Mesenchymal stem cell (in vitro differentiated cells and primary cell): ENCODE data around the gene OTOL1.

ENCODE experiments used
- DNase-seq: peaks from one replicate; pipeline ENCODE4 v3.0.0-alpha.2; 2013
- H2AFZ ChIP-seq: one replicate; pipeline ENCODE4 v1.6.1; 2013; ENCODE audit warnings: low read depth, mild to moderate bottlenecking, control low read depth, inconsistent platforms, low read length, moderate library complexity
- H2AK5ac ChIP-seq: 2 replicates; pipeline ENCODE4 v1.6.1; 2013; ENCODE audit warnings: low read length, moderate library complexity, mild to moderate bottlenecking, inconsistent platforms; ENCODE audit not compliant: severe bottlenecking
- H2BK120ac ChIP-seq: one replicate; pipeline ENCODE4 v1.6.1; 2013; ENCODE audit warnings: low read depth, mild to moderate bottlenecking, inconsistent platforms, low read length, moderate library complexity
- H2BK12ac ChIP-seq, 2 experiments: one replicate each; pipeline ENCODE4 v1.6.1; 2013; ENCODE audit warnings: inconsistent platforms in 2 of 2, low read length in 2 of 2, mild to moderate bottlenecking in 2 of 2, moderate library complexity in 2 of 2, control low read depth in 1 of 2
- H2BK15ac ChIP-seq: one replicate; pipeline ENCODE4 v1.6.1; 2013; ENCODE audit warnings: mild to moderate bottlenecking, low read depth, inconsistent platforms; ENCODE audit not compliant: poor library complexity, severe bottlenecking
- H2BK5ac ChIP-seq: 2 replicates; pipeline ENCODE4 v1.6.1; 2013; ENCODE audit warnings: low read depth, mild to moderate bottlenecking, low read length, control low read depth, inconsistent platforms; ENCODE audit not compliant: poor library complexity, severe bottlenecking
- H3K14ac ChIP-seq, 2 experiments: one replicate each; pipeline ENCODE4 v1.6.1; 2013; ENCODE audit warnings: inconsistent platforms in 2 of 2, low read length in 2 of 2, control low read depth in 1 of 2, mild to moderate bottlenecking in 1 of 2, moderate library complexity in 1 of 2
- H3K18ac ChIP-seq, 2 experiments: one replicate each; pipeline ENCODE4 v1.6.1; 2013; ENCODE audit warnings: inconsistent platforms in 2 of 2, low read length in 2 of 2, control low read depth in 1 of 2, low read depth in 1 of 2, mild to moderate bottlenecking in 1 of 2
- H3K23ac ChIP-seq, 2 experiments: one replicate each; pipeline ENCODE4 v1.6.1; 2013; ENCODE audit warnings: inconsistent platforms in 2 of 2, low read length in 2 of 2, mild to moderate bottlenecking in 2 of 2, moderate library complexity in 2 of 2, control low read depth in 1 of 2
- H3K27ac ChIP-seq: 2 replicates; pipeline ENCODE4 v1.5.1; 2013; ENCODE audit warnings: mild to moderate bottlenecking, moderate library complexity, low read length, control low read depth, inconsistent platforms; ENCODE audit not compliant: poor library complexity, severe bottlenecking
- H3K27me3 ChIP-seq, 2 experiments: 2 replicates each; pipeline versions ENCODE4 v1.6.1 to v1.7.0; 2013; ENCODE audit warnings: low read length in 2 of 2, mild to moderate bottlenecking in 2 of 2, moderate library complexity in 2 of 2, control low read depth in 1 of 2, inconsistent platforms in 1 of 2; ENCODE audit not compliant: control insufficient read depth in 1 of 2, insufficient read depth in 1 of 2
- H3K36me3 ChIP-seq, 2 experiments: 2 replicates each; pipeline versions ENCODE4 v1.6.1 to v1.7.0; 2013; ENCODE audit warnings: low read length in 2 of 2, control low read depth in 1 of 2, inconsistent platforms in 1 of 2, low read depth in 1 of 2, mild to moderate bottlenecking in 1 of 2; ENCODE audit not compliant: insufficient read depth in 2 of 2, control insufficient read depth in 1 of 2
- H3K4ac ChIP-seq, 2 experiments: one replicate each; pipeline ENCODE4 v1.6.1; 2013; ENCODE audit warnings: inconsistent platforms in 2 of 2, low read length in 2 of 2, mild to moderate bottlenecking in 2 of 2, moderate library complexity in 2 of 2, control low read depth in 1 of 2, low read depth in 1 of 2
- H3K4me1 ChIP-seq: 2 replicates; pipeline ENCODE4 v1.6.1; 2013; ENCODE audit warnings: low read depth, low read length, control low read depth; ENCODE audit not compliant: control insufficient read depth, insufficient read depth
- H3K4me2 ChIP-seq: 2 replicates; pipeline ENCODE4 v1.6.1; 2013; ENCODE audit warnings: low read length, mild to moderate bottlenecking, inconsistent platforms; ENCODE audit not compliant: poor library complexity, severe bottlenecking
- H3K4me3 ChIP-seq, 2 experiments: 2 replicates each; pipeline versions ENCODE4 v1.5.1 to v1.7.0; 2013; ENCODE audit warnings: low read length in 2 of 2, mild to moderate bottlenecking in 2 of 2, control low read depth in 1 of 2, low read depth in 1 of 2; ENCODE audit not compliant: insufficient read depth in 1 of 2
- H3K79me1 ChIP-seq: replicated peaks from 2 replicates; pipeline ENCODE4 v1.6.1; 2013; ENCODE audit warnings: mild to moderate bottlenecking, control low read depth, low read length, inconsistent platforms; ENCODE audit not compliant: poor library complexity, severe bottlenecking
- H3K9ac ChIP-seq: 2 replicates; pipeline ENCODE4 v1.7.0; 2013; ENCODE audit warnings: mild to moderate bottlenecking, low read length, moderate library complexity
- H3K9me3 ChIP-seq: 2 replicates; pipeline ENCODE4 v1.7.0; 2013; ENCODE audit warnings: mild to moderate bottlenecking, low read length; ENCODE audit not compliant: control insufficient read depth
- H4K8ac ChIP-seq: one replicate; pipeline ENCODE4 v1.6.1; 2013; ENCODE audit warnings: inconsistent platforms, mild to moderate bottlenecking, low read length, moderate library complexity
- H4K91ac ChIP-seq: one replicate; pipeline ENCODE4 v1.6.1; 2013; ENCODE audit warnings: mild to moderate bottlenecking, low read length, inconsistent platforms
- WGBS: methylation state at CpG from one replicate; pipeline ENCODE4 v1.1.7; 2013; ENCODE audit warnings: mixed read lengths; 5-methylcytosine and 5-hydroxymethylcytosine counted together

OTOL1 gene

DNA sequence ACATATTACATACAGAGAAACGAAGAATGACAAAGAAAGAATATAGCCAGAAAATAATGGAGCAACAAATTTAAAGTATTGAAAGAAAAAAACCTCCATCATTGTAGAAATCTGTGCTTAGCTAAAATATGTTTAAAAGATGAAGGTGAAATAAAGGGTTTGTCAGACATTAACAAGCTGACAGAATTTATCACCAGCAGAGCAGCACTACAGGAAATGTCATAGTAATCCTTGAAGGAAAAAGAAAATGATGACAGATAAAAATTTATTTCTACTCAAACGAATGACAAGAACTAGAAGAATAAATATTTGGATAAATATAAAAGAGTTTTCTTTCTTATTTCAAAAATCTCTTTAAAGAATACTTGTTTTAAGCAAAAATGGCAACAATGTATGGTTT lies 40.6 kb upstream of the OTOL1 start:
- no peak overlapping the region for H2BK5ac ChIP-seq
- no peak overlapping the region for H3K9ac ChIP-seq
- H3K36me3 ChIP-seq: no peaks in the 10 kb centered on the region
- H3K4ac ChIP-seq: no peak overlapping the region
- DNase-seq: no peak
- H2AK5ac ChIP-seq: no peak overlapping the region
- no peaks in the 10 kb centered on the region for H3K79me1 ChIP-seq
- H3K4me3 ChIP-seq: no peak overlapping the region
- no peak overlapping the region for H2BK120ac ChIP-seq
- no peak overlapping the region for H3K4me2 ChIP-seq
- H2BK15ac ChIP-seq: no peak overlapping the region
- H3K27me3 ChIP-seq: no peaks in the 10 kb centered on the region
- no peak overlapping the region for H3K27ac ChIP-seq
- no peaks in the 10 kb centered on the region for H3K4me1 ChIP-seq
- no peak overlapping the region for H3K23ac ChIP-seq
- no peak overlapping the region for H3K14ac ChIP-seq
- H2BK12ac ChIP-seq: no peak overlapping the region
- H4K91ac ChIP-seq: no peak overlapping the region
- no peak overlapping the region for H3K18ac ChIP-seq
- H3K9me3 ChIP-seq: peaks cover 8% of the 10 kb centered on the region
- no CpG with 5 or more reads among the region's 2 CpGs for WGBS
- no peak overlapping the region for H4K8ac ChIP-seq
- H2AFZ ChIP-seq: no peak overlapping the region

DNA sequence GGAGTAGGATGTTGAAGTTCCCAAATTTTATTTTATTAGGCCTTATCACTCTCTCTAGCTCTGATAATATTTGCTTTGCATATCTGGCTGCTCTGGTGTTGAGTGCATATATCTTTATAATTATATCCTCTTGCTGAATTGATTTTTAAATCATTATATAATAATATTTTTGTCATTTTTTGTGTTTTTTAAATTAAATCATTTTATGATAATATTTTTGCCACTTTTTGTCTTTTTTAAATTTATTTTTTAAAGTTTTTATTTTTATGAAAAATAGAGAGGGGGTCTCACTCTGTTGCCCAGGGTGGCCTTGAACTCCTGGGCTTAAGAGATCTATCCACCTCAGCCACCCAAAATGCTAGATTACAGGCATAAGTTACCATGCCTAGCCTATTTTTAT lies 34.5 kb upstream of the OTOL1 start:
- H4K91ac ChIP-seq: no peak overlapping the region
- H2AFZ ChIP-seq: no peak overlapping the region
- H2BK15ac ChIP-seq: no peak overlapping the region
- no peaks in the 10 kb centered on the region for H3K79me1 ChIP-seq
- no peak overlapping the region for H3K4me3 ChIP-seq
- no peak overlapping the region for H3K4me2 ChIP-seq
- no peak overlapping the region for H3K27ac ChIP-seq
- no peaks in the 10 kb centered on the region for H3K27me3 ChIP-seq
- no peak overlapping the region for H3K14ac ChIP-seq
- no peak overlapping the region for H2BK120ac ChIP-seq
- H3K4ac ChIP-seq: no peak overlapping the region
- no peaks in the 10 kb centered on the region for H3K36me3 ChIP-seq
- H3K9me3 ChIP-seq: peaks cover 25% of the 10 kb centered on the region
- H4K8ac ChIP-seq: no peak overlapping the region
- no peaks in the 10 kb centered on the region for H3K4me1 ChIP-seq
- no peak overlapping the region for H3K18ac ChIP-seq
- H3K23ac ChIP-seq: no peak overlapping the region
- H2BK5ac ChIP-seq: no peak overlapping the region
- DNase-seq: no peak
- H2BK12ac ChIP-seq: no peak overlapping the region
- H3K9ac ChIP-seq: no peak overlapping the region
- H2AK5ac ChIP-seq: no peak overlapping the region

DNA sequence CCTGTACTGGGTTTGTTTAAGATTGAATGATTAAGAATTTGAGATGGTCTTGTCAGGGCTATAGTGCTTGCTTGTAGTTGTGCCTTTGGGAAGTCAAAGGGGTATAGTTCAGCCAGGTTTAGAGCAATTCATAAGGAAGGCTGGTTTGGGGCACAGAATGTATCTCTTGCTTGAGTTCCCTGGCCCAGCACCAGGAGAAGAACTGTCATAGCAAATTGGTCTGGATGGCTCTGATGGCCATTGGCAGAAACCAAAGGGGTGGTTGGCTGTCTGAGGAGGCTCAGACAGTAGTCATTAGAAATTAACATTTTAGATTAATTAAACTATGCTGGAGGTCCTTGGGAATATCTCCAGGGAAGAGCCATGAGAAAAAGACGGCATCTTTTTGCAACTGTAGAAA lies 25.4 kb upstream of the OTOL1 start:
- Histone ChIP-seq H2AK5ac (no peak overlapping the region), H2BK15ac (no peak overlapping the region), H3K79me1 (no peaks in the 10 kb centered on the region), H3K4me2 (no peak overlapping the region), H3K9ac (no peak overlapping the region), H3K4me3 (no peak overlapping the region), H3K14ac (no peak overlapping the region), H2BK5ac (no peak overlapping the region), H3K18ac (no peak overlapping the region), H3K36me3 (no peaks in the 10 kb centered on the region), H3K4ac (no peak overlapping the region), H3K9me3 (no peaks in the 10 kb centered on the region), H3K27me3 (no peaks in the 10 kb centered on the region), H2AFZ (no peak overlapping the region), H4K8ac (no peak overlapping the region), H2BK12ac (no peak overlapping the region), H4K91ac (no peak overlapping the region), H3K27ac (no peak overlapping the region), H3K23ac (no peak overlapping the region), H3K4me1 (no peaks in the 10 kb centered on the region), H2BK120ac (no peak overlapping the region)
- 90% methylated on average over 1 of the region's 1 CpG for WGBS
- DNase-seq: no peak

DNA sequence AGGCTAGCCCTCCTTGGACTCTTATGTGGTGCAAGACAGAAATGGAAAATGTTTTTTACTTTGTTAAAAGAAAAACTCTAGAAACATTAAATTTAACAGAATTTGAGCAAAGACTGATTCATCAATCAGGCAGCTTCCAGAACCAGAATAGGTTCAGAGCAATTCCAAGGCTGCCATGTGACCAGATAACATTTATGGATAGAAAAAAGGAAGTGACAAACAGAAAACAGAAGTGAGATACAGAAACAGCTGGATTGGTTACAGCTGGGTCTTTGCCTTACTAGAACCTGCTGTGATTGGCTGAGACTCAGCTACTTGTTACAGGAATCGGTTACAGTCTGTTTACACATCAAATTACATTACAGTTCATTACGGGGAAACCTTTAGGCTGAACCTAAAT lies 22.5 kb upstream of the OTOL1 start:
- no peak overlapping the region for H3K4me3 ChIP-seq
- no peak overlapping the region for H3K27ac ChIP-seq
- WGBS: 83% methylated on average over 1 of the region's 2 CpGs
- no peak overlapping the region for H2BK15ac ChIP-seq
- no peak overlapping the region for H2AFZ ChIP-seq
- H3K4me1 ChIP-seq: no peaks in the 10 kb centered on the region
- H3K9ac ChIP-seq: no peak overlapping the region
- H3K9me3 ChIP-seq: no peaks in the 10 kb centered on the region
- no peak overlapping the region for H3K18ac ChIP-seq
- H3K23ac ChIP-seq: no peak overlapping the region
- H2AK5ac ChIP-seq: no peak overlapping the region
- H3K36me3 ChIP-seq: no peaks in the 10 kb centered on the region
- no peak overlapping the region for H3K4me2 ChIP-seq
- no peak overlapping the region for H4K8ac ChIP-seq
- no peak overlapping the region for H2BK12ac ChIP-seq
- H2BK120ac ChIP-seq: no peak overlapping the region
- H3K14ac ChIP-seq: no peak overlapping the region
- no peaks in the 10 kb centered on the region for H3K27me3 ChIP-seq
- no peak overlapping the region for H3K4ac ChIP-seq
- H2BK5ac ChIP-seq: no peak overlapping the region
- DNase-seq: no peak
- no peaks in the 10 kb centered on the region for H3K79me1 ChIP-seq
- H4K91ac ChIP-seq: no peak overlapping the region
